GM15510 (cell line): ENCODE data around the gene ZNF157.

ENCODE experiments used
- POLR2A ChIP-seq: IDR thresholded peaks from 3 replicates; pipeline ENCODE4 v1.6.1; 2011; ENCODE audit warnings: borderline replicate concordance; ENCODE audit not compliant: insufficient read length; ENCODE audit errors: extremely low read depth

The ZNF157 gene

DNA sequence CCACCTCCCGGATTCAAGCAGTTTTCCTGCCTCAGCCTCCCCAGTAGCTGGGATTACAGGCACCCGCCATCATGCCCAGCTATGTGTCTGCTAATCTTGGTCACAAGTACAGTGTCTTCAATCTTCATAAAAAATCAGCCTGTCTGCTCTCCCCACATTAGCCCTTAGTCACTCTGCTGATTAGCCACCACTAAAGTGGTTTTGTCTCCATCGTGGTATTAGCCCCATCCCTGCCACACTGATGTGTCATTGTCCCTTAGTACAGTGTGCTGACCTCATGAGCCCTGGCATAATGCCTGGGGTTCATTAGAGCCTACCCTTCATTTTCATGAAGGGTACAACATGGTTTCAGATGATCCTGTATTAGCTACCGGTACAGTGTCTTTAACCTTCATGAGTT lies 49.9 kb downstream of the ZNF157 start:
- TF ChIP-seq POLR2A: no peak

DNA sequence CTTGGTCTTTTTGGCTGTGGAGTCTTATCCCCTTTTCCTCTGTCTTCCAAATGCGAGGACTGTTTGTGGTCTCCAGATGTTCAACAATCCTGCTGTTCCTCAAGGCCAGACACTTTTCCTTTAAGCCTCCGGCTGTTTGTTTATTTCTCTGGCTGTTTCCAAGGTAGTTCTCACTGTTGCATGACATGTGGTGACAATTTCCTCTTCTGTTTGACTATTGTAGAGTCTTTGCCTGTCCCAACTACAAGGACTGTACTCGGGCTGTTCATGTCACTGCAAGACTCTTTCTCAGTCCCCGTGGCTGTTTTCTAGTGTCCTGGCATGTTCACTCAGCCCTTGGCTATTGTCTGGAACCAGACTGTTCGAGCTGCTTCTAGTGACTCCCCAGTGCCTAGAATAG lies 50.6 kb downstream of the ZNF157 start:
- no peak for TF ChIP-seq POLR2A

DNA sequence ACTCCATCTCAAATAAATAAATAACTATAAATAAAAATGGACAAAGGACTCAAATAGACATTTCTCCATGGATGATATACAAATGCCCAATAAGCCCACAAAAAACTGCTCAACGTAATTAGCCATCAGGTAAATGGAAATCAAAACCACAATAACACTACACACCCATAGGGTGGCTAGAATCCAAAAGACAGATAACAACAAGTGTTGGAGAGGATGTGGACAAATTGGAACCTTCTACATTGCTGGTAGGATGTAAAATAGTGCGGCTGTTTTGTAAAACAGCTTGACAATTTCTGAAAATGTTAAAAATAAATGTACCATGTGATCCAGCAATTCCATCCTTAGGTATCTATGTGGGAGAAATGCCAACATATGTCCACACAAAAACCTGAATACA lies 52.1 kb downstream of the ZNF157 start:
- TF ChIP-seq POLR2A: no peak

DNA sequence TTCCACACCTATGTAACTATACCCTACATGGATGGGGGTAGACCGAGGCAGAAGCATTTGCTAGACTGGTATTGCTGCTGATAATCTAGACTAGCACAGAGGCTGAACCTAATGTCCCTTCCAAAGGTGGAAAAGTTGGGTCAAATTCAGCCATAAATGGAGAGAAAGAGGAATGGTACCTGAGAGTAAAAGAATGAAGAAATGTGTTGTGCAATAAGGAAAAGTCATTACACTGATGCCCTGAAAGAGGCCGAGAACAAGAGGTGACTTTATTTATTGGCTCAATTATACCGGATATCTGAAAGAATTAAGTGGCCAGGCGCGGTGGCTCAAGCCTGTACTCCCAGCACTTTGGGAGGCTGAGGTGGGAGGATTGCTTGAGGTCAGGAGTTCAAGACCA lies 60.5 kb downstream of the ZNF157 start:
- no peak for TF ChIP-seq POLR2A

DNA sequence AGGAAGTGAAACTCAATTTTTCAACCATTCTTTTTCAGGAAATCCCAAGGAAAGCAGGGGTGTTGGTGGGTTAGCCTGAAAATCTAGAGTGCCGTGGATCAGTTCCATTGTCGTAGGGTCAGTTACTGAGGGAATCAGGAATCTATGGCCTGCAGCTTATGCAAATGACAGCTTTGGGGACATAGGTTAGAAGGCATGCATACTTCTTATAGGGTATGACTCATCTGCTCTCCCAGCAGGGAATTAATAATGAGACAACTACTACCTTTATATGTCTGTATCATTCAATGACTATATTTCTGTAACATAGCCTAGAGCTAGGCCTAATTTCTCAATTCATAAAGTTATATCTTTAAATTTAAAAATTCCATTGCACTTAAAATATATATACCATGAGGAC lies 76.1 kb downstream of the ZNF157 start:
- TF ChIP-seq POLR2A: no peak

DNA sequence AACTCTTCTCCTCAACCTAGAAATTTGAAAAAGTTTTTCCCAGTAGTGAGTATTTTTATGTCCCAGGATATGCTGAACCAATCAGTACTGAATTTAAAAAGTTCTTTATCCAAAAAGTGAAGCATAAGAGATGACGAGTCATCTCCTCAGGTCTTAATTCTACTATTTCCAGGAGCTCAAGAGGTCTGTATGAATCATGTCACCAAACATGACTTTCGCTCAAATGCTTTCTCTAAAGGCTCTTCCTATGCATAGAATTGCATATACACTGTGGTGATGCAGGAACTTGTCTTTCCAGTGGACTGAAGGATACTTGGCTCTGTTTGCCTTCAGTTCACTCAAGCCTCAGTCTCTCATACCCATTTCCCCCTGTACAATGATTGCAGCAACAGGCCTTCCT lies 76.6 kb downstream of the ZNF157 start:
- TF ChIP-seq POLR2A: no peak

DNA sequence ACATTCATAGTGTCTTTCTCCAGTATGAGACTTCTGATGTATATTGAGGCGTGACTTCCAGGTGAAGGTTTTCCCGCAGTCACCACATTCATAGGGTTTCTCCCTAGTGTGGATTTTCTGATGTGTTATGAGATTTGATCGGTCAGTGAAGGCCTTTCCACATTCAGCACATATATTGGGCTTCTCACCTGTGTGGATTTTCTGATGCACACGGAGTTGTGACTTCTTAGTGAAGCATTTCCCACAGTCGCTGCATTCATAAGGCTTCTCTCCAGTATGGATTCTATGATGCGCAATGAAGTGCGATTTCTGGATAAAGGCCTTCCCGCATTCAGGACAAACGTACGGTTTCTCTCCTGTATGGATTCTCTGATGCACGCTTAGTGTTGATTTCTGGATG lies 77.2 kb downstream of the ZNF157 start:
- no peak for TF ChIP-seq POLR2A

DNA sequence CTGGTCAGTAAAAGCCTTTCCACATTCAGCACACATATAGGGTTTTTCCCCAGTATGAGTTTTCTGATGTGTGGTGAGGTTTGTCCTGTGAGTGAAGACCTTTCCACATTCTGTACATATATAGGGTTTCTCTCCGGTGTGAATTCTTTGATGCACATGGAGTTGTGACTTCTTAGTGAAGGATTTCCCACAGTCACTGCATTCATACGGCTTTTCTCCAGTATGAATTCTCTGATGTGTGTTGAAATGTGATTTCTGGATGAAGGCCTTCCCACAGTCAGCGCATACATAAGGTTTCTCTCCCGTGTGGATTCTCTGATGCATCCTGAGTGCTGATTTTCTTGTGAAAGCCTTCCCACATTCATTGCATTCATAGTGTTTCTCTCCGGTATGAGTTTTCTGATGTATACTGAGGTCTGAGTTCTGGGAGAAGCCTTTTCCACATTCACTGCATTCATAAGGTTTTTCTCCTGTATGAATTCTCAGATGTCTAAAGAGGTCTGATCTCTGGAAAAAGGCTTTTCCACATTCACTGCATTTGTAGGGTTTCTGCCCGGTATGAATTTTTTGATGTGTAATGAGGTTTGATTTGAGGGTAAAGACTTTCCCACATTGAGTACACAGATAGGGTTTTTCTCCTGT lies 77.9 kb downstream of the ZNF157 start:
- TF ChIP-seq POLR2A: no peak

DNA sequence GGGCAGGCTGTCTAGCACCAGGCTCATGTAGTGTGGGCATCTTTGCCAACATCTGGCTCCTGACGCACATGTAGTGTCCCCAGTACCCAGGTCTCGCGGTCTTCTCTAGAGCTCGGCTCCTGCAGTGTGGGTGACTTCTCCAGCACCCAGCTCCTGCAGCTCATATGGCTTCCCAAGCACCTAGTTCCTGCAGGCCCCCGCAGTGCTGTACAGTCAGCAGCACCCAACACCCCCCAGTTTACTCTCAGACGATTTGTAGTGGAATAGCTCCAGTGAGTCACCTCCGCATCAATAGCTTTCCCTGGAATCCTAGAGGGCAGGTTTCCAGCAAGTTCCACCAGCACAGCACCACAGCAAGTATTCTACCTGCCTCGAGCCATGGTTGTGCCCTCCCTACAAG lies 81.7 kb downstream of the ZNF157 start:
- TF ChIP-seq POLR2A: no peak

DNA sequence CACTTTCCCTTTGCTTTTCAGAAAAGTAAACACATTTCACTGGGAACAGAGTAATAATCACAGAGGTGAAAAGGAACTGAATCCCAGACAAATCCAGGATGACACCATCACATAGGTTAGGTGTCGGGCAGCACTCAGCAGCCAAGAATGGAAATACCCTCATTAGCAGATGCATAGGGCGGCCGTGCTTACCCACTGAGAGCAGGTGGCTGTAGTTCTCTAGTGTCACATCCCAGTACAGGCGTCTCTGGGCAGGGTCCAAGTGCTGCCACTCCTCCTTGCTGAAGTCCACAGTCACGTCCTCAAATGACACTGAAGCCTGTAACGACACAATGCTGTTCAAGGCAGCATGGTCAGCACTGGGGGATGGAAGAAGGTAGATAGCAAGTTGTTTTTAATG lies 85.7 kb downstream of the ZNF157 start:
- TF ChIP-seq POLR2A: no peak

DNA sequence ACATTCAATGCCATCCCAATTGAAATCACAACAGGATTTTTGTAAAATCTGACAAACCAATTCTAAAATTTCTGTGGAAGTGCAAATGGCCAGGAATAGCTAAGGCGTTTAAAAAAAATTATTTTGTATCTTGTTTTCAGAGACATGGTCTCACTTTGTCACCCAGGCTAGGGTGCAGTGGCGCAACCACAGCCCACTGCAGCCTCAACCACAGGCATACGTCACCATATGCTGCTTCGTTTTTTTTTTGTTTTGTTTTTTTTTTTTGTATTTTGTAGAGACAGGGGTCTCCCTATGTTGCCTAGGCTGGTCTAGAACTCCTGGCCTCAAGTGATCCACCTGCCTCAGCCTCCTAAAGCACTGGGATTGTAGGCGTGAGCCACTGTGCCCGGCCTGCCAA lies 88.2 kb downstream of the ZNF157 start:
- TF ChIP-seq POLR2A: no peak

DNA sequence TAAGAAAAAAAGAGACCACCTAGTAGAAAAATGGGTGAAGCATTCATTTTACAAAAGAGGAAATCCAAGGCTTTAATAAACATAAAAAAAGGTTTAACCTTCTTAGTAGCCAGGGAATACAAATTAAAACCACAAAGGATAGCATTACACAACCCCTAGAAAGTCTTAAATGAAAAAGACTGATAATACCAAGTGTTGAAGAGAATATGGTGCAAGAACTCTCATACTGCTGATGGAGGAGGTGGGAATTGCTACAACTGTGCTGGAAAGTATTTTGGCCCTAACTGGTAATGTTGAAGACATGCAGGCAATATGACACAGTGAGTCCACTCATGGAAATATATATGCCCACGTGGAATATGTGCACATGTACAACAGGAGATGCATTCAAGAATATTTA lies 90.2 kb downstream of the ZNF157 start:
- no peak for TF ChIP-seq POLR2A
